NB4 (cell line): ENCODE data around the gene ARHGEF10L.

Source experiments
- MAX ChIP-seq: IDR thresholded peaks from 2 replicates; pipeline ENCODE4 v1.6.1; 2011; ENCODE audit warnings: low read depth, low read length
- MYC ChIP-seq: IDR thresholded peaks from 2 replicates; pipeline ENCODE4 v1.6.1; 2011; ENCODE audit warnings: low read depth, low read length
- POLR2A ChIP-seq: IDR thresholded peaks from 2 replicates; pipeline ENCODE4 v1.6.1; 2011; ENCODE audit warnings: mild to moderate bottlenecking; ENCODE audit not compliant: insufficient read length; ENCODE audit errors: extremely low read depth
- TF ChIP-seq, protein P1 (sequence below): IDR thresholded peaks from one replicate; pipeline ENCODE4 v1.5.1; 2012; ENCODE audit warnings: low read depth, low read length

- TF ChIP-seq, protein P1, sequence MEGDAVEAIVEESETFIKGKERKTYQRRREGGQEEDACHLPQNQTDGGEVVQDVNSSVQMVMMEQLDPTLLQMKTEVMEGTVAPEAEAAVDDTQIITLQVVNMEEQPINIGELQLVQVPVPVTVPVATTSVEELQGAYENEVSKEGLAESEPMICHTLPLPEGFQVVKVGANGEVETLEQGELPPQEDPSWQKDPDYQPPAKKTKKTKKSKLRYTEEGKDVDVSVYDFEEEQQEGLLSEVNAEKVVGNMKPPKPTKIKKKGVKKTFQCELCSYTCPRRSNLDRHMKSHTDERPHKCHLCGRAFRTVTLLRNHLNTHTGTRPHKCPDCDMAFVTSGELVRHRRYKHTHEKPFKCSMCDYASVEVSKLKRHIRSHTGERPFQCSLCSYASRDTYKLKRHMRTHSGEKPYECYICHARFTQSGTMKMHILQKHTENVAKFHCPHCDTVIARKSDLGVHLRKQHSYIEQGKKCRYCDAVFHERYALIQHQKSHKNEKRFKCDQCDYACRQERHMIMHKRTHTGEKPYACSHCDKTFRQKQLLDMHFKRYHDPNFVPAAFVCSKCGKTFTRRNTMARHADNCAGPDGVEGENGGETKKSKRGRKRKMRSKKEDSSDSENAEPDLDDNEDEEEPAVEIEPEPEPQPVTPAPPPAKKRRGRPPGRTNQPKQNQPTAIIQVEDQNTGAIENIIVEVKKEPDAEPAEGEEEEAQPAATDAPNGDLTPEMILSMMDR = no peak
- TF ChIP-seq MAX (no peak), POLR2A (no peak), MYC (no peak)
Observed at GRCh38 chr1:17573518-17574041, 34.1 kb downstream of the ARHGEF10L start.
